ENCODE measurements around the gene CLHC1. TPM values are rescaled to one million over a fixed set of nuclear protein-coding genes. Genes with fewer than 3 reads are reported as not detected.

CLHC1 gene
- total RNA-seq, 1 experiment from 2014 or later: 9.2 TPM

- Histone ChIP-seq H3K4ac (ENCODE audit: low read depth, low read length) (no peak overlapping the region), H3K18ac (ENCODE audit: insufficient read length, low read depth, low read length) (no peak overlapping the region), H3K23ac (ENCODE audit: insufficient read length, low read depth, low read length) (no peak overlapping the region), H3K27ac (ENCODE audit: insufficient read length, low read depth, low read length) (no peak overlapping the region), H2BK12ac (ENCODE audit: insufficient read length, low read depth, low read length) (no peak overlapping the region), H3K23me2 (ENCODE audit: insufficient read length, low read depth, low read length, poor library complexity, severe bottlenecking) (no peaks in the 10 kb centered on the region), H3K9me3 (ENCODE audit: control insufficient read depth, low read depth, low read length) (no peaks in the 10 kb centered on the region), H3K27me3 (ENCODE audit: insufficient read depth, low read length) (no peaks in the 10 kb centered on the region), H2BK120ac (ENCODE audit: low read depth, low read length, poor library complexity, severe bottlenecking) (no peak overlapping the region), H2BK5ac (ENCODE audit: insufficient read length, low read length) (no peak overlapping the region), H2BK20ac (ENCODE audit: low read depth, low read length, poor library complexity, severe bottlenecking) (no peak overlapping the region), H3T11ph (ENCODE audit: low read length) (no peak overlapping the region), H4K91ac (ENCODE audit: insufficient read length, low read depth, low read length) (no peak overlapping the region), H4K8ac (replicated peaks; ENCODE audit: insufficient read length, low read depth, low read length) (no peak overlapping the region), H3K14ac (ENCODE audit: insufficient read depth, low read length) (no peak overlapping the region), H2AFZ (ENCODE audit: low read length) (no peak overlapping the region), H4K5ac (ENCODE audit: insufficient read length, low read depth, low read length) (no peak overlapping the region), H4K20me1 (ENCODE audit: control insufficient read depth, insufficient read depth, insufficient read length) (no peaks in the 10 kb centered on the region), H3K56ac (ENCODE audit: insufficient read length, low read depth, low read length) (no peak overlapping the region), H3K79me1 (ENCODE audit: insufficient read depth, low read depth, low read length, poor library complexity, severe bottlenecking) (no peaks in the 10 kb centered on the region), H3K4me1 (ENCODE audit: insufficient read depth, low read length) (no peaks in the 10 kb centered on the region), H2BK15ac (ENCODE audit: low read depth, low read length) (no peak overlapping the region), H3K9ac (ENCODE audit: extremely low read depth, insufficient read length, low read length) (no peak overlapping the region), H3K79me2 (ENCODE audit: insufficient read depth, low read length) (no peaks in the 10 kb centered on the region), H2AK5ac (ENCODE audit: insufficient read length, low read length) (no peak overlapping the region), H3K4me2 (ENCODE audit: insufficient read depth, insufficient read length, low read length) (no peak overlapping the region)
- TF ChIP-seq, protein P1, sequence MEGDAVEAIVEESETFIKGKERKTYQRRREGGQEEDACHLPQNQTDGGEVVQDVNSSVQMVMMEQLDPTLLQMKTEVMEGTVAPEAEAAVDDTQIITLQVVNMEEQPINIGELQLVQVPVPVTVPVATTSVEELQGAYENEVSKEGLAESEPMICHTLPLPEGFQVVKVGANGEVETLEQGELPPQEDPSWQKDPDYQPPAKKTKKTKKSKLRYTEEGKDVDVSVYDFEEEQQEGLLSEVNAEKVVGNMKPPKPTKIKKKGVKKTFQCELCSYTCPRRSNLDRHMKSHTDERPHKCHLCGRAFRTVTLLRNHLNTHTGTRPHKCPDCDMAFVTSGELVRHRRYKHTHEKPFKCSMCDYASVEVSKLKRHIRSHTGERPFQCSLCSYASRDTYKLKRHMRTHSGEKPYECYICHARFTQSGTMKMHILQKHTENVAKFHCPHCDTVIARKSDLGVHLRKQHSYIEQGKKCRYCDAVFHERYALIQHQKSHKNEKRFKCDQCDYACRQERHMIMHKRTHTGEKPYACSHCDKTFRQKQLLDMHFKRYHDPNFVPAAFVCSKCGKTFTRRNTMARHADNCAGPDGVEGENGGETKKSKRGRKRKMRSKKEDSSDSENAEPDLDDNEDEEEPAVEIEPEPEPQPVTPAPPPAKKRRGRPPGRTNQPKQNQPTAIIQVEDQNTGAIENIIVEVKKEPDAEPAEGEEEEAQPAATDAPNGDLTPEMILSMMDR (conservative IDR thresholded peaks at IDR 0.05): no peak
- Mint-ChIP-seq H3K4me1 (peaks cover 40 to 44% of the 10 kb centered on the region in 2 experiments), H3K9me3 (no peaks in the 10 kb centered on the region), H3K4me3 (no peak overlapping the region), H3K36me3 (ENCODE audit: insufficient read depth in 1 of 3, low read depth in 3 of 3) (no peaks in the 10 kb centered on the region), H3K27ac (no peak overlapping the region; a peak in 1 of 7 replicates), H3K27me3 (ENCODE audit: low read depth) (no peaks in the 10 kb centered on the region)
- DNase-seq: no peak
- WGBS (ENCODE audit: extremely low coverage, insufficient read length, low lambda C conversion rate): no CpG with 5 or more reads among the region's 2 CpGs
These were observed 75.8 kb downstream of the CLHC1 start for GRCh38 chr2:55156326-55156725.

Data from H9 (cell line).